ENCODE data around the gene GDPD3. TPM values are rescaled to one million over a fixed set of nuclear protein-coding genes. Genes with fewer than 3 reads are reported as not detected.

The GDPD3 gene
- total and polyA plus RNA-seq, 2 of the 13 experiments (the other 11 are each of a cell fraction or from before 2014, with no cell fraction given): 18.7 to 20.6 TPM

DNA sequence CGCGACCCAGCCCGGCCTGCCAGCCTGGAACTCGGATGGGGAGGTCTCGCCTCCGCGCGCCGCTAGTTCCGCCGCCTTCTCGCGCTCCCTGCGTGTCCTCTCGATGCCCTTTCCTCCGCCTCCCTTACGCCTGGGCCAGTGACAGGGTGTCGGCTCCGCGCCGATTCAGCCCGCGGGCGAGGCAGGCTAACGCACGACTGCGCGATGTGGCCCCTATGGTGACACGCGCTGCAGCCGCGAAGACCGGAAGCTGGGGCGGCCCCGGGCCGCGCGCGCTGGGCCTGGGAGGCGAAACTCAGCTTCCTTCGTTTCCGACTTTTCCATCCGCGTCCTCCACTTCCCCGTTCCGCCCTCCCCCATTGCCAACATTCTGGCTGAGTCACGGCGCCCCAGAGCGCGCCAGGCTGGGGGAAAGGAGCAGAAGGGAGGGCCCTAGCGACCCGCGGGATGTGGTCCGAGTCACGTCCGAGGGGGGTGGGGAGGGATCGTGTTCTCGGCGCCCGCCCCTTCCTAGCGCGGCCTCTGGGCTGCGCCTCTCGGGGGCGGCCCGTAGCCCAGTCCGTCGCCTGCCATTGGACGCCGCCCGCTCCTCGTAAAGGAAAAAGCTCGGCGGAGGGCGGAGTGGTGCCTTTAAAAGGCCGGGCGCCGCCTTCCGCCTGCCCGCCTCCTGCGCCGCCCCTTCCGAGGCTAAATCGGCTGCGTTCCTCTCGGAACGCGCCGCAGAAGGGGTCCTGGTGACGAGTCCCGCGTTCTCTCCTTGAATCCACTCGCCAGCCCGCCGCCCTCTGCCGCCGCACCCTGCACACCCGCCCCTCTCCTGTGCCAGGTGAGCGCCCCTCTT lies 48.0 kb downstream of the GDPD3 start, which contains the start of gene ALDOA (continued):
- TF ChIP-seq CSRNP2 (CRISPR knock-in tag; conservative IDR thresholded peaks at IDR 0.05; ENCODE audit: low read depth) (no peak), ZNF136 (CRISPR knock-in tag; IDR thresholded peaks at IDR 0.05; ENCODE audit: low read depth) (peak; percentile 96; the same call in 1 of the 2 replicates), TIGD3 (CRISPR knock-in tag; IDR thresholded peaks at IDR 0.05; ENCODE audit: borderline replicate concordance) (peak; percentile 67; the same call in 1 of the 2 replicates), ZNF737 (CRISPR knock-in tag; IDR thresholded peaks at IDR 0.05; ENCODE audit: borderline replicate concordance) (no peak; the same call in 1 of the 2 replicates), NFE2L2 (IDR thresholded peaks at IDR 0.05; ENCODE audit: low read length) (peak; percentile 91), MIER2 (CRISPR knock-in tag; IDR thresholded peaks at IDR 0.05) (peak; percentile 82), ZKSCAN5 (CRISPR knock-in tag; IDR thresholded peaks at IDR 0.05) (peak; percentile 31; the same call in 1 of the 2 replicates), ZNF24 (IDR thresholded peaks at IDR 0.05) (peak; percentile 28; the same call in 1 of the 2 replicates), GABPB1 (CRISPR knock-in tag; IDR thresholded peaks at IDR 0.05) (peak; percentile 94), ZNF446 (CRISPR knock-in tag; IDR thresholded peaks at IDR 0.05) (peak; percentile 99), ZNF616 (CRISPR knock-in tag; IDR thresholded peaks at IDR 0.05; ENCODE audit: low read depth) (peak; percentile 98), ZNF761 (CRISPR knock-in tag; conservative IDR thresholded peaks at IDR 0.05) (peak; percentile 70; the same call in 1 of the 2 replicates), SALL2 (CRISPR knock-in tag; IDR thresholded peaks at IDR 0.05) (peak; percentile 81), SMARCC2 (IDR thresholded peaks at IDR 0.05) (no peak), MIER3 (CRISPR knock-in tag; IDR thresholded peaks at IDR 0.05; ENCODE audit: borderline replicate concordance) (peak; percentile 86; the same call in 1 of the 2 replicates), SMARCE1 (IDR thresholded peaks at IDR 0.05; ENCODE audit: borderline replicate concordance) (no peak), ZNF713 (CRISPR knock-in tag; IDR thresholded peaks at IDR 0.05) (peak; percentile 97), ZFP37 (CRISPR knock-in tag; IDR thresholded peaks at IDR 0.05; ENCODE audit: borderline replicate concordance) (0 out of 2 replicates have a peak, but pooled peaks have one; percentile 37), NFYC (CRISPR knock-in tag; IDR thresholded peaks at IDR 0.05) (peak; percentile 84), MBD4 (IDR thresholded peaks at IDR 0.05; ENCODE audit: borderline replicate concordance, low read length) (no peak), NFYB (CRISPR knock-in tag; IDR thresholded peaks at IDR 0.05) (peak; percentile 89), CEBPG (CRISPR knock-in tag; IDR thresholded peaks at IDR 0.05) (peak; percentile 27; the same call in 1 of the 2 replicates)
- TF ChIP-seq, protein P1, sequence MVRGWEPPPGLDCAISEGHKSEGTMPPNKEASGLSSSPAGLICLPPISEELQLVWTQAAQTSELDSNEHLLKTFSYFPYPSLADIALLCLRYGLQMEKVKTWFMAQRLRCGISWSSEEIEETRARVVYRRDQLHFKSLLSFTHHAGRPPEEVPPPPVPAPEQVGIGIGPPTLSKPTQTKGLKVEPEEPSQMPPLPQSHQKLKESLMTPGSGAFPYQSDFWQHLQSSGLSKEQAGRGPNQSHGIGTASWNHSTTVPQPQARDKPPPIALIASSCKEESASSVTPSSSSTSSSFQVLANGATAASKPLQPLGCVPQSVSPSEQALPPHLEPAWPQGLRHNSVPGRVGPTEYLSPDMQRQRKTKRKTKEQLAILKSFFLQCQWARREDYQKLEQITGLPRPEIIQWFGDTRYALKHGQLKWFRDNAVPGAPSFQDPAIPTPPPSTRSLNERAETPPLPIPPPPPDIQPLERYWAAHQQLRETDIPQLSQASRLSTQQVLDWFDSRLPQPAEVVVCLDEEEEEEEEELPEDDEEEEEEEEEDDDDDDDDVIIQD (CRISPR knock-in tag; IDR thresholded peaks at IDR 0.05; ENCODE audit: low read depth): 0 out of 2 replicates have a peak, but pooled peaks have one; percentile 77
- TF ChIP-seq, protein P2, sequence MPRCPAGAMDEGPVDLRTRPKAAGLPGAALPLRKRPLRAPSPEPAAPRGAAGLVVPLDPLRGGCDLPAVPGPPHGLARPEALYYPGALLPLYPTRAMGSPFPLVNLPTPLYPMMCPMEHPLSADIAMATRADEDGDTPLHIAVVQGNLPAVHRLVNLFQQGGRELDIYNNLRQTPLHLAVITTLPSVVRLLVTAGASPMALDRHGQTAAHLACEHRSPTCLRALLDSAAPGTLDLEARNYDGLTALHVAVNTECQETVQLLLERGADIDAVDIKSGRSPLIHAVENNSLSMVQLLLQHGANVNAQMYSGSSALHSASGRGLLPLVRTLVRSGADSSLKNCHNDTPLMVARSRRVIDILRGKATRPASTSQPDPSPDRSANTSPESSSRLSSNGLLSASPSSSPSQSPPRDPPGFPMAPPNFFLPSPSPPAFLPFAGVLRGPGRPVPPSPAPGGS (CRISPR knock-in tag; IDR thresholded peaks at IDR 0.05): peak; percentile 83; the same call in 1 of the 2 replicates
- TF ChIP-seq, protein P3, sequence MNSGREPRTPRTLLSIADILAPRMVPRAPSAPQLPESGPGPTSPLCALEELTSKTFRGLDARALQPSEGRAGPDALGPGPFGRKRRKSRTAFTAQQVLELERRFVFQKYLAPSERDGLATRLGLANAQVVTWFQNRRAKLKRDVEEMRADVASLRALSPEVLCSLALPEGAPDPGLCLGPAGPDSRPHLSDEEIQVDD (CRISPR knock-in tag; IDR thresholded peaks at IDR 0.05; ENCODE audit: borderline replicate concordance): peak; percentile 97

All from HepG2 (cell line).